ENCODE measurements around the gene JDP2.

The JDP2 gene

DNA sequence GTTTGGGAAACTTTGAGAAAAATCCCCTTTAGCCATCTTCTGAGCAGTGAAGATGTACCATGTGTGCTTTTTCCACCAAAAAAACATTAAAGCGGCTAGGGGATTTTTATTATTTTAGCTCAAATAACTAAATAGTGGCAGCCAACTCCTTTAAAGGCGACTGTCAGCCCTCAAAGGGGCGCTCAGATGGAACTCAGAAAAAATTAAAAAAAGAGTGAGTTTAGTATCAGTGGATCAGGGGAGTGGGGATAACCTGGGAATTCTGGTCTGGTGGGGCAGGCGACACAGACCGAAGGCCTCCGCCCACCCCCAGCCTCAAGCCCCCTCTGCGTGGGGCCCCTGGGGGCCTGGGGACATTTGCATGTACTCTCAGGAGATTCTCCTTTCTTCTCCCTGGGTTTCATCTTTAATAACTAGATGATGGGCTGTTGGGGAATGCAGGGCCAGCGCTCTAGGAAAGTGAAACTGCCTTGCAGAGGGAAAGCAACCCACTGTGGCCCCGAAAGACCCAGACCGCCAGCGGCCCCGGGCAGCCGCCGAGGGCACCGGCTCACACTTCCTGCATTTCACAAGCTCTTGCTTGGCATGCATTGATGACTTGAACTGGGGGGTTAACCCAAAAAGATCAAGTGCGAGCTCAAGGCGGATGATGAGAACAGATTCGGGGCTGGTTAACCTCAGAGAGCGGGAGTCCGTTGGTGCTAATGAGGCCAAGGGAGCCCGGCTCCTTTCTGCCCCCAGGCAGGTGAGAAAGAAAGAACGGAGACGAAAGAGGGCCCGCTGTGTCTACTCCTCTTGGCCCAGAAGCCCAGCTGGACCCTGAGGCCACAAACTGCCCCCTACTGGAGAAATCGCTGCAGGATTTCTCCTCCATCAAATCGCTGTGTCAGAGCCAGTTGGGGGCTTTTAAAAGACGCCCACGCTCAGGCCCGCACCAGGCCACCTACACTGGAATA lies 87.1 kb downstream of the JDP2 start:
- no peak overlapping the region for H2BK120ac ChIP-seq (ENCODE audit: insufficient read depth, low read length, poor library complexity)
- no peak overlapping the region for H3K18ac ChIP-seq (ENCODE audit: low read length)
- H2AK5ac ChIP-seq (ENCODE audit: low read length) = no peak overlapping the region
- no peak overlapping the region for H2AFZ ChIP-seq (ENCODE audit: insufficient read depth, low read length, poor library complexity)
- no peak overlapping the region for H3K14ac ChIP-seq (ENCODE audit: low read length)
- H3K4me2 ChIP-seq (ENCODE audit: low read length) = no peak overlapping the region
- no peaks in the 10 kb centered on the region for H3K36me3 ChIP-seq (ENCODE audit: control insufficient read depth in 1 of 2, insufficient read depth in 2 of 2, low read length in 2 of 2)
- no peaks in the 10 kb centered on the region for H3K9me3 ChIP-seq (ENCODE audit: insufficient read depth, low read depth, low read length)
- H3K9ac ChIP-seq (ENCODE audit: low read length) = no peak overlapping the region
- H3K27me3 ChIP-seq (ENCODE audit: insufficient read depth, low read length) = no peaks in the 10 kb centered on the region
- no CpG with 5 or more reads among the region's 29 CpGs for WGBS (ENCODE audit: extremely low coverage, insufficient coverage, insufficient read length)
- no peak overlapping the region for H3K4me3 ChIP-seq (ENCODE audit: low read depth, low read length)
- H4K91ac ChIP-seq (ENCODE audit: low read depth, low read length) = no peak overlapping the region
- H2BK5ac ChIP-seq (ENCODE audit: low read depth, low read length, poor library complexity) = no peak overlapping the region
- no peak overlapping the region for H3K4ac ChIP-seq (ENCODE audit: low read depth, low read length)
- H2BK12ac ChIP-seq (ENCODE audit: low read length) = no peak overlapping the region
- H4K12ac ChIP-seq (ENCODE audit: low read depth, low read length) = no peak overlapping the region
- peak; percentile 12 to 40 for DNase-seq
- H4K8ac ChIP-seq (ENCODE audit: low read depth, low read length) = no peak overlapping the region
- H3K23ac ChIP-seq (ENCODE audit: low read length) = no peak overlapping the region
- H3K79me1 ChIP-seq (ENCODE audit: low read length) = no peaks in the 10 kb centered on the region
- no peak overlapping the region for H3K27ac ChIP-seq (ENCODE audit: low read depth, low read length)
- H3K79me2 ChIP-seq (ENCODE audit: control insufficient read depth, insufficient read depth, low read length, poor library complexity) = no peaks in the 10 kb centered on the region
- no peaks in the 10 kb centered on the region for H3K4me1 ChIP-seq (ENCODE audit: control insufficient read depth in 1 of 2, insufficient read depth in 2 of 2, low read length in 2 of 2)

DNA sequence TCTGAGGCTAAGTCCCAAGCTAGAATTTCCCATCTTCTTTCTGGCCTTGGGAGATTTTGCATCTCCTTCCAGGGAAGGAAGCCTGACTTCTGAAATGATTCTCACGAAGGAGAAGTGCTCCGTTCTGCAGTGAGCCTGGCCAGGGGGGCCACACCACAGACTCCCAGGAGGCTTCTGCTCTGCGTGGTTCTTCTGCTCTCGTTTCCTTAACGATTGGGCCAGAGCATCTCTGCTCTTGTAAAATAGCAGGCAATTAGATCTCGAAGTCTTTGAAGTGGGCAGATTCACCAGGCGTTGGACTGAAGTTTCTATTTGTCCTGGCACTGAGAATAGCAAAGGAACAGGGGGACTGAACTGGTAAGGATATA lies 87.8 kb downstream of the JDP2 start:
- no peak overlapping the region for H3K4me3 ChIP-seq (ENCODE audit: low read depth, low read length)
- DNase-seq = no peak
- no peak overlapping the region for H2AFZ ChIP-seq (ENCODE audit: insufficient read depth, low read length, poor library complexity)
- no peak overlapping the region for H3K4me2 ChIP-seq (ENCODE audit: low read length)
- peaks cover 3% of the 10 kb centered on the region in 2 experiments for H3K4me1 ChIP-seq (ENCODE audit: control insufficient read depth in 1 of 2, insufficient read depth in 2 of 2, low read length in 2 of 2)
- H4K12ac ChIP-seq (ENCODE audit: low read depth, low read length) = no peak overlapping the region
- H3K23ac ChIP-seq (ENCODE audit: low read length) = no peak overlapping the region
- no peak overlapping the region for H4K8ac ChIP-seq (ENCODE audit: low read depth, low read length)
- WGBS (ENCODE audit: extremely low coverage, insufficient coverage, insufficient read length) = no CpG with 5 or more reads among the region's 7 CpGs
- no peak overlapping the region for H3K27ac ChIP-seq (ENCODE audit: low read depth, low read length)
- no peaks in the 10 kb centered on the region for H3K27me3 ChIP-seq (ENCODE audit: insufficient read depth, low read length)
- H3K4ac ChIP-seq (ENCODE audit: low read depth, low read length) = no peak overlapping the region
- H2AK5ac ChIP-seq (ENCODE audit: low read length) = no peak overlapping the region
- no peak overlapping the region for H3K9ac ChIP-seq (ENCODE audit: low read length)
- H3K9me3 ChIP-seq (ENCODE audit: insufficient read depth, low read depth, low read length) = no peaks in the 10 kb centered on the region
- no peak overlapping the region for H2BK5ac ChIP-seq (ENCODE audit: low read depth, low read length, poor library complexity)
- H3K14ac ChIP-seq (ENCODE audit: low read length) = no peak overlapping the region
- H2BK120ac ChIP-seq (ENCODE audit: insufficient read depth, low read length, poor library complexity) = no peak overlapping the region
- no peaks in the 10 kb centered on the region for H3K79me2 ChIP-seq (ENCODE audit: control insufficient read depth, insufficient read depth, low read length, poor library complexity)
- H2BK12ac ChIP-seq (ENCODE audit: low read length) = no peak overlapping the region
- H3K79me1 ChIP-seq (ENCODE audit: low read length) = peaks cover 4% of the 10 kb centered on the region
- no peak overlapping the region for H3K18ac ChIP-seq (ENCODE audit: low read length)
- no peak overlapping the region for H4K91ac ChIP-seq (ENCODE audit: low read depth, low read length)
- no peaks in the 10 kb centered on the region for H3K36me3 ChIP-seq (ENCODE audit: control insufficient read depth in 1 of 2, insufficient read depth in 2 of 2, low read length in 2 of 2)

DNA sequence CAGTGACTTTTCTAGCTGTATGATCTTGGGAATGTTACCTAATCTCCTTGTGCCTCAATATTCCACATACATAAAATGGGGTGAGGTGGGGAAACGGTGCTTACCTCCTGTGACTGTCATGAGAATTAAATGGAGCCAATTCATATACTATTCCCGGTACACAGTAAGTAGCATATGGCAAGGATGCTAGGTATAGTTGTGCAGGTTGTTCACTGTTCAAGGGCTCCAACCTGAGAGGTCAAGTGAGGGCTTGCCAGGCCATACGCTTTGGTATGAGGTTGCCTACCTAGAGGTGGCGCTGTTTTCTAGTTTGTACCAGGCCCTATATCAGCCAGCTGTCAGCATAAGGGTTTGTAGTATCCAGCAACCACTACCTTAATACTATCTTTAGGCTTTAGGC lies 90.8 kb downstream of the JDP2 start:
- H2BK12ac ChIP-seq (ENCODE audit: low read length) = no peak overlapping the region
- H4K91ac ChIP-seq (ENCODE audit: low read depth, low read length) = no peak overlapping the region
- H4K8ac ChIP-seq (ENCODE audit: low read depth, low read length) = no peak overlapping the region
- peaks cover 14% of the 10 kb centered on the region for H3K79me1 ChIP-seq (ENCODE audit: low read length)
- H3K79me2 ChIP-seq (ENCODE audit: control insufficient read depth, insufficient read depth, low read length, poor library complexity) = peaks cover 5% of the 10 kb centered on the region
- H3K36me3 ChIP-seq (ENCODE audit: control insufficient read depth in 1 of 2, insufficient read depth in 2 of 2, low read length in 2 of 2) = no peaks in the 10 kb centered on the region
- H3K27ac ChIP-seq (ENCODE audit: low read depth, low read length) = no peak overlapping the region
- no peak overlapping the region for H3K23ac ChIP-seq (ENCODE audit: low read length)
- no peaks in the 10 kb centered on the region for H3K27me3 ChIP-seq (ENCODE audit: insufficient read depth, low read length)
- no peaks in the 10 kb centered on the region for H3K9me3 ChIP-seq (ENCODE audit: insufficient read depth, low read depth, low read length)
- H3K4ac ChIP-seq (ENCODE audit: low read depth, low read length) = no peak overlapping the region
- DNase-seq = peak; percentile 59 to 84
- no peak overlapping the region for H2AK5ac ChIP-seq (ENCODE audit: low read length)
- H3K4me3 ChIP-seq (ENCODE audit: low read depth, low read length) = no peak overlapping the region
- no peak overlapping the region for H3K18ac ChIP-seq (ENCODE audit: low read length)
- H4K12ac ChIP-seq (ENCODE audit: low read depth, low read length) = no peak overlapping the region
- no peak overlapping the region for H3K14ac ChIP-seq (ENCODE audit: low read length)
- no CpG with 5 or more reads among the region's 4 CpGs for WGBS (ENCODE audit: extremely low coverage, insufficient coverage, insufficient read length)
- H3K9ac ChIP-seq (ENCODE audit: low read length) = no peak overlapping the region
- H3K4me1 ChIP-seq (ENCODE audit: control insufficient read depth in 1 of 2, insufficient read depth in 2 of 2, low read length in 2 of 2) = peaks cover 17 to 18% of the 10 kb centered on the region in 2 experiments
- no peak overlapping the region for H2AFZ ChIP-seq (ENCODE audit: insufficient read depth, low read length, poor library complexity)
- H2BK5ac ChIP-seq (ENCODE audit: low read depth, low read length, poor library complexity) = no peak overlapping the region
- H3K4me2 ChIP-seq (ENCODE audit: low read length) = no peak overlapping the region
- no peak overlapping the region for H2BK120ac ChIP-seq (ENCODE audit: insufficient read depth, low read length, poor library complexity)

DNA sequence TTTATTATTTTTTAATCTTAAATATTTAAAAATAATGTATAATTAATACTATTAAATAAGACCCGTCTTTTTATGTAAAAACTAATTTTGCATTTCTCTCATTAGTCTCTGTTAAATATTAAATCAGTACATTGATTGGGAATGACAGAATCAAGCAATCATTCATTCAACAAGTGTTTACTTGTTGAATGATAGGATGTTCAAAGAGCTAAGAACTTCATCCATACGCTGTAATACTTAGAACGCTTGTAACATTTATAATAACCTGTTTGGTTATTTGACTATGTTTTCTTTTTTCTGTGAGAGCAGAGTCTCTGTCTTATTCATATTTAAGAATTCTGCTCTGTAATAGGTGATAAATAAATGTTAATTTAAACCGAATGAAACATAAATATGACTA lies 91.6 kb downstream of the JDP2 start:
- Histone ChIP-seq H3K14ac (ENCODE audit: low read length) (no peak overlapping the region), H3K9ac (ENCODE audit: low read length) (no peak overlapping the region), H3K27me3 (ENCODE audit: insufficient read depth, low read length) (no peaks in the 10 kb centered on the region), H3K36me3 (ENCODE audit: control insufficient read depth in 1 of 2, insufficient read depth in 2 of 2, low read length in 2 of 2) (no peaks in the 10 kb centered on the region), H3K27ac (ENCODE audit: low read depth, low read length) (no peak overlapping the region), H3K4ac (ENCODE audit: low read depth, low read length) (no peak overlapping the region), H3K79me2 (ENCODE audit: control insufficient read depth, insufficient read depth, low read length, poor library complexity) (peaks cover 5% of the 10 kb centered on the region), H2AFZ (ENCODE audit: insufficient read depth, low read length, poor library complexity) (no peak overlapping the region), H3K4me2 (ENCODE audit: low read length) (no peak overlapping the region), H2BK12ac (ENCODE audit: low read length) (no peak overlapping the region), H3K4me1 (ENCODE audit: control insufficient read depth in 1 of 2, insufficient read depth in 2 of 2, low read length in 2 of 2) (peaks cover 17 to 18% of the 10 kb centered on the region in 2 experiments), H3K18ac (ENCODE audit: low read length) (no peak overlapping the region), H3K4me3 (ENCODE audit: low read depth, low read length) (no peak overlapping the region), H2BK5ac (ENCODE audit: low read depth, low read length, poor library complexity) (no peak overlapping the region), H4K8ac (ENCODE audit: low read depth, low read length) (no peak overlapping the region), H2AK5ac (ENCODE audit: low read length) (no peak overlapping the region), H2BK120ac (ENCODE audit: insufficient read depth, low read length, poor library complexity) (no peak overlapping the region), H4K12ac (ENCODE audit: low read depth, low read length) (no peak overlapping the region), H3K23ac (ENCODE audit: low read length) (no peak overlapping the region), H3K9me3 (ENCODE audit: insufficient read depth, low read depth, low read length) (no peaks in the 10 kb centered on the region), H3K79me1 (ENCODE audit: low read length) (peaks cover 14% of the 10 kb centered on the region), H4K91ac (ENCODE audit: low read depth, low read length) (no peak overlapping the region)
- DNase-seq = no peak
- no CpG with 5 or more reads among the region's 4 CpGs for WGBS (ENCODE audit: extremely low coverage, insufficient coverage, insufficient read length)

All from trophoblast cell (in vitro differentiated cells and primary cell).